Suprapubic skin (tissue), 4 donors: ENCODE data around the gene SH3GL1. TPM values are rescaled to one million over a fixed set of nuclear protein-coding genes. Genes with fewer than 3 reads are reported as not detected.

ENCODE experiments used
- DNase-seq, 2 donors: peaks; one replicate each; pipeline ENCODE4 v3.0.0-alpha.2; 2019; ENCODE audit warnings: low spot score in 2 of 2
- H3K27ac ChIP-seq: fragments of 200-600 bp; sonication (generic); one replicate; pipeline ENCODE4 v1.5.1; 2019
- H3K27me3 ChIP-seq: fragments of 200-600 bp; sonication (generic); one replicate; pipeline ENCODE4 v1.5.1; 2019
- H3K36me3 ChIP-seq: fragments of 200-600 bp; sonication (generic); one replicate; pipeline ENCODE4 v1.5.1; 2019
- H3K4me1 ChIP-seq: fragments of 200-600 bp; sonication (generic); one replicate; pipeline ENCODE4 v1.5.1; 2019
- H3K4me3 ChIP-seq: fragments of 200-600 bp; sonication (generic); one replicate; pipeline ENCODE4 v1.5.1; 2019; ENCODE audit warnings: mild to moderate bottlenecking
- H3K9me3 ChIP-seq: fragments of 200-600 bp; sonication (generic); one replicate; pipeline ENCODE4 v1.5.1; 2019
- CTCF ChIP-seq, 2 donors: fragments of 200-600 bp in 1 of 2; fragments of 450-650 bp in 1 of 2; sonication (generic) in 1 of 2; IDR thresholded peaks; one replicate each; pipeline ENCODE4 v1.5.1; 2016 to 2019; ENCODE audit warnings: antibody characterized with exemption in 2 of 2, mild to moderate bottlenecking in 1 of 2, moderate library complexity in 1 of 2
- EP300 ChIP-seq: sonication (generic); formaldehyde crosslinking; IDR thresholded peaks from one replicate; pipeline ENCODE4 v1.6.1; 2017; ENCODE audit warnings: antibody characterized with exemption
- POLR2A ChIP-seq, 2 donors: fragments of 450-650 bp; IDR thresholded peaks; one replicate each; pipeline ENCODE4 v1.6.1; 2017; ENCODE audit warnings: antibody characterized with exemption in 2 of 2, mild to moderate bottlenecking in 2 of 2, moderate library complexity in 2 of 2
- POLR2AphosphoS5 ChIP-seq, 3 donors: sonication (generic); formaldehyde crosslinking; IDR thresholded peaks; one replicate each; pipeline ENCODE4 v1.6.1; 2017; ENCODE audit warnings: antibody characterized with exemption in 3 of 3
- WGBS: methylation state at CpG from one replicate; pipeline ENCODE4 v1.1.5; 2018; 5-methylcytosine and 5-hydroxymethylcytosine counted together
- total RNA-seq, 4 donors: library from RNA; depleted of rRNA; stranded (reverse); fragments of >200 nt; gene quantifications; one replicate each; pipeline ENCODE4 v1.1.0, GENCODE V29; 2016

The SH3GL1 gene
- total RNA-seq, 4 donors from 2014 or later, result 67.0 to 103 (median 81.0) TPM

DNA sequence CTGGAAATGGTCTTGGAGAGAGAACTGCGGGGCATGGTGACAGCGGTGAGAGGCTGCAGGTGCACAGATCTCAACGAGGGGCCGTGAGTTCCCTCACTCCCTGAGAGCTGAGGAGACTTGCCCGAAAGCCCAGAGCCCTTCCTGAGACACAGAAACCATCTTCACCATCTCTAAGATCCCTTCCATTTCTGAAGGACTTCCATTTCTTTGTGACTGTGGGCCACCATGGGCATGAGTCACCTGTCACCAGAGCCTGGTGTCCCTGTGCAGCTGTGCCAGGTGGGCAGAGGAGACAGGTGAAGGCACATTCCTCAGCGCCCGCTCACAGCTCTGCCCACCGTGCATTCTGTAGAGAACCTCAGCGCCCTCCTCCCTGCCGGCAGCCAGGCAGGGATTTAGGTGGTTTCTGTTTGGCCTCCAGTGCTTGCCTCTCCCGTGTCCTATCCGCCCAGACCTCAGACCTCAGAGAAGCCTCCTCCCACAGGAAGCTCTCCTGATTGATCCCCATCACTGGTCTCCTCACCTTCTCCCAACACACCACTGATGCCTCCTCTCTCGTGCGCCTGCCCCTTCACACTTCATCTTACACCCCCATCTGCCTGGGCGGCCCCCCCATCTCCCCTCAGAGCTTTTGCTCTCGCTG lies 24.2 kb downstream of the SH3GL1 start:
- Histone ChIP-seq H3K4me1 (peaks cover 100% of the 10 kb centered on the region), H3K9me3 (no peaks in the 10 kb centered on the region), H3K4me3 (no peak overlapping the region), H3K27me3 (no peaks in the 10 kb centered on the region), H3K36me3 (no peaks in the 10 kb centered on the region), H3K27ac (peak overlapping the region; percentile 93)
- peak in 1 of 2 donors; percentile 64 for DNase-seq
- TF ChIP-seq EP300 (no peak), CTCF (IDR thresholded peaks at IDR 0.05) (no peak), POLR2A (IDR thresholded peaks at IDR 0.05) (no peak), POLR2AphosphoS5 (IDR thresholded peaks at IDR 0.05) (no peak)
- WGBS, result 69% methylated on average over 15 of the region's 16 CpGs

DNA sequence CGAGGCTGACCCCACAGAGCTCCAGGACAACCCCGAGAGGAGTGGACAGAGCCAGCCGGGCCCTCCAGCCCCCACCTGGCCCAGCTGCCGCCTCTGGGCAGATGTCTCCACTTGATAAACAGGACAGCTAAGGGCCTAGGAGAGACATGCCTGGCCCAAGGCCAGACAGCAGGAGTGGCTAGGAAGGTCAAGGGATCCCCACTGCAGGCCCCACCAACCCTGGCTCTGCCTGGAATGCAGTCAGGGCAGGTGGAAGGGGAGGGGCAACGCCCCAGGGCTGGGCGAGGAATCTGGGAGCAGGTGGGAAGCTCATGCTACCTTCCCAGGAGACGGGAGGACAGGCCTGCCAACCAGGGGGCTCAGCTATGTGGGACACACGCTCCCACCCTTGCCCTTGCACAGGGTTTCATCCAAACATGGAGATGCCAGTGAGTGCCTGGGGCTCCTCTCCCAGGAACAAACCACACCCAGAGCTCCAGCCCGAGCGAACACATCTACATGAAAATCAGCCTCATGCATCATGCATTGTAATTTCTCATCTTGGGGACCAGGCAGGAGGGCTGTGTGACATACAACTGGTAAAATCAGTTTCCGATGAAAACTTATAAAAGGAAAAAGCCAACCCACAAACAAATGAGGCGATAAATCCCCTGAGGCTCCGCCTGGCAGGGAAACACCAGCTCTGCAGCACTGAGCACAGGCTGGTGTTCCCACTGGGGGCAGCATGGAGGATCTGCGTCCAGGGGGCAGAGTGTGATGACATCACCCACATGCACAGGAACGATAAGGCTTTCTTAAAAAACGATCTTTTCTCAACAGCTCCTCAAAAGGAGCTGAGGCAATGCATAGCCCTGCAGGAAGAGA lies 25.0 kb downstream of the SH3GL1 start:
- Histone ChIP-seq H3K4me1 (peaks cover 100% of the 10 kb centered on the region), H3K9me3 (no peaks in the 10 kb centered on the region), H3K27me3 (no peaks in the 10 kb centered on the region), H3K27ac (peak overlapping the region; percentile 93), H3K4me3 (peak overlapping the region; percentile 27), H3K36me3 (no peaks in the 10 kb centered on the region)
- 36% methylated on average over 10 of the region's 16 CpGs for WGBS
- no peak for TF ChIP-seq POLR2AphosphoS5 (IDR thresholded peaks at IDR 0.05)
- peak; percentile 16 to 32 for TF ChIP-seq CTCF (IDR thresholded peaks at IDR 0.05)
- no peak for TF ChIP-seq EP300
- peak in 1 of 2 donors; percentile 12 for TF ChIP-seq POLR2A (IDR thresholded peaks at IDR 0.05)
- peak in 1 of 2 donors; percentile 81 for DNase-seq

DNA sequence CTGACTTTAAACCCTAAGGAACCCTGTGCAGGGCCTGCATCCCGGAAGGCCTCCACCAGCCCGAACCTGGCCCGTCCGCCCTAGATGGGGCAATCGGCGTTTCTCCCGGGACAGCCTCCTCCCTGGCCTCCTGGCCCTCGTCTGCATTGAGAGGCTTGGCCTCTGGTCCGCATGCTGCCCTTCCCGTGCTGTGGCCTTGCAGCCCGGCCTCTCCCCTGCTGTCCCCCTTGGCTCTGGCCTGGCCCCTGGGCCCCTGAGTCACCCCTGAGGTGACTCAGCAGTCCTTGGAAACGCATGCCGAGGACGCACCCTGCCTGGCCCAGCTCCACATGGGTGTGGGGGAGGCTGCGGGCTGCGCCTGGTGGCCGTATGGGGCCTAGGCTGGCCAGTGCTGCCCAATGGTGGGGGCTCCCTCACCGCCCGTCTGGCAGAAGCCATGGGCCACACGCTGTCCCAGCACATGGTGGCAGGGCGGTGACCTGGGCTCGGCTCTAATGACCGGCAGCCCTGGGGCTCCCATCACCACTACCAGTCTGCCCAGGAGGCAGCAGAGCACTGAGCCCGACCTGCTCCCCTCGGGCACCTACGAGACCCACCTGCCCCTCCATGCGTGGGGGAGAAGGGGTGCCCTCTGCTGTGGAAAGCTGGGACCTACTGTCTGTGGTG lies 25.7 kb downstream of the SH3GL1 start:
- peaks cover 100% of the 10 kb centered on the region for H3K4me1 ChIP-seq
- no peaks in the 10 kb centered on the region for H3K27me3 ChIP-seq
- H3K4me3 ChIP-seq, result peak overlapping the region; percentile 27
- peak; percentile 42 to 93 (median 87) for TF ChIP-seq POLR2AphosphoS5 (IDR thresholded peaks at IDR 0.05)
- TF ChIP-seq EP300, result no peak
- peak; percentile 20 for TF ChIP-seq CTCF (IDR thresholded peaks at IDR 0.05)
- no peaks in the 10 kb centered on the region for H3K36me3 ChIP-seq
- WGBS, result 27% methylated on average over 7 of the region's 27 CpGs
- no peaks in the 10 kb centered on the region for H3K9me3 ChIP-seq
- H3K27ac ChIP-seq, result peak overlapping the region; percentile 93
- DNase-seq, result peak; percentile 92 to 93

DNA sequence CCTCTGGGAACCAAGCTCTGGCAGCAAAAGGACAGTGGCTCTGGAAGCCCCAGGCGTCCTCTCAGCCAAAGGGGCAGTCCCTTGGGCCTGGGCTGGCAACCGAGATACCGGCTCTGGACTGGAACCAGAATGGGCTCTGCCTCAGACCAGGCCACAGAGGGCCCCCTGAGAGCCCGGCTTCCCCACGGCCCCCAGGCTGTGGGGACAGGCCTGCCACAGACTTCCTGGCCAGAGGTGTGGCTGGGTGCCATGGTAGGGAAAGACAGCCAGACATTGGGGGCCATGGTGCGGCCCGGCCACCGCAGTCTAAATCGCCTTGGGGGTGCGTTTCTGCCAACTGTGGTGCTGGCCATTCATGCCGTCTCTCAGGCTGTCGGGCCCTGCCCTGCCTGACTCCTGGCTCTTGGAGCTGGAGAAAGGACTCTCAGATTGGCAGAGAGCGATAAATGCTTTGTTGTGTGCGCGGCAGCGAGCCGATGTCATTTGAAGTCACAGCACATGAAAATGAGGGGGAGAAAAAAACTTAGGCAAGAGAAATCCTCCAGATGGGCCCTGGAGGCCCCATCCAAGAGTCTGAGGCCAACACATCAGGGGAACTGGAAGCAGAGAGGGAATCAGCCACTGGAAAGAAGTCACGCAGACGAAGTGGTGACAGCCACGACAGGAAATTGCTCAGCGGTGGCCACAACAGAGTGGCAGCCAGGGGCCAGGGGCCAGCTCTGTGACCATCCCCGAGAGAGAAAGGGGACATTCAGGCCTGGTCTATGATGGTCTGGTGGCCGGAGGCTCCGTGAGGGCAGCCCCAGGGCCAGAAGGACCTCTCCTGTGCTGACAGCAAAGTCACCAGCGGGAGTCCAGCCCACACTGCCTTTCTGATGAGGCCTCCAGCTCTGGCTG lies 26.5 kb downstream of the SH3GL1 start:
- Histone ChIP-seq H3K36me3 (no peaks in the 10 kb centered on the region), H3K27ac (peak overlapping the region; percentile 93), H3K27me3 (no peaks in the 10 kb centered on the region), H3K9me3 (no peaks in the 10 kb centered on the region), H3K4me1 (peaks cover 100% of the 10 kb centered on the region), H3K4me3 (no peak overlapping the region)
- peak; percentile 80 to 89 for DNase-seq
- TF ChIP-seq POLR2A (IDR thresholded peaks at IDR 0.05) (no peak), EP300 (no peak), CTCF (IDR thresholded peaks at IDR 0.05) (no peak), POLR2AphosphoS5 (IDR thresholded peaks at IDR 0.05) (peak in 1 of 3 donors; percentile 25)
- WGBS, result 61% methylated on average over 14 of the region's 25 CpGs
